CD4-positive, CD25-positive, alpha-beta regulatory T cell (primary cell): Measurements from ENCODE around the gene CIAO3. TPM values are rescaled to one million over a fixed set of nuclear protein-coding genes. Genes with fewer than 3 reads are reported as not detected.

ENCODE experiments used
- ATAC-seq, 2 donors: fragments of 150-1000 bp; cut with Tn5 transposase; one replicate each; pipeline ENCODE4 v1.10.0; 2021; ENCODE audit warnings: low read depth in 2 of 2, moderate number of reproducible peaks in 2 of 2, moderate library complexity in 1 of 2
- DNase-seq, 3 donors: peaks; one replicate each; pipeline versions ENCODE4 v3.0.0 to v3.0.0-alpha.2; 2012 to 2022; ENCODE audit warnings: mixed read lengths in 1 of 3
- H3K27ac ChIP-seq: one replicate; pipeline ENCODE4 v1.7.0; 2013; ENCODE audit warnings: mild to moderate bottlenecking, low read length; ENCODE audit not compliant: insufficient read depth, poor library complexity, severe bottlenecking
- H3K27me3 ChIP-seq: one replicate; pipeline ENCODE4 v1.7.0; 2013; ENCODE audit warnings: low read length; ENCODE audit not compliant: control insufficient read depth, insufficient read depth
- H3K36me3 ChIP-seq: one replicate; pipeline ENCODE4 v1.7.0; 2013; ENCODE audit warnings: mild to moderate bottlenecking, low read length, moderate library complexity; ENCODE audit not compliant: control insufficient read depth, insufficient read depth
- H3K4me1 ChIP-seq: 2 replicates; pipeline ENCODE4 v1.7.0; 2013; ENCODE audit warnings: mild to moderate bottlenecking, low read length; ENCODE audit not compliant: insufficient read depth, control insufficient read depth, poor library complexity, severe bottlenecking
- H3K4me3 ChIP-seq: one replicate; pipeline ENCODE4 v1.7.0; 2013; ENCODE audit warnings: low read depth, mild to moderate bottlenecking, low read length, moderate library complexity
- H3K9me3 ChIP-seq, 2 experiments: 1 replicate in 1 of 2; 2 replicates in 1 of 2; pipeline ENCODE4 v1.7.0; 2013; ENCODE audit warnings: low read length in 2 of 2, mild to moderate bottlenecking in 1 of 2, moderate library complexity in 1 of 2; ENCODE audit not compliant: control insufficient read depth in 2 of 2
- H3K27ac Mint-ChIP-seq, 3 donors: one replicate each; pipeline ENCODE4 v1.8.0; 2020 to 2022; ENCODE audit warnings: mild to moderate bottlenecking in 3 of 3, mixed read lengths in 3 of 3, moderate library complexity in 2 of 3
- H3K27me3 Mint-ChIP-seq: one replicate; pipeline ENCODE4 v1.8.0; 2022; ENCODE audit warnings: mild to moderate bottlenecking, mixed read lengths
- H3K36me3 Mint-ChIP-seq: one replicate; pipeline ENCODE4 v1.8.0; 2020; ENCODE audit warnings: mixed read lengths
- H3K4me1 Mint-ChIP-seq, 4 donors: one replicate each; pipeline ENCODE4 v1.8.0; 2020 to 2022; ENCODE audit warnings: mixed read lengths in 4 of 4, mild to moderate bottlenecking in 1 of 4
- H3K4me3 Mint-ChIP-seq, 4 donors: one replicate each; pipeline ENCODE4 v1.8.0; 2020 to 2022; ENCODE audit warnings: mild to moderate bottlenecking in 4 of 4, mixed read lengths in 4 of 4, moderate library complexity in 3 of 4
- H3K9me3 Mint-ChIP-seq, 7 donors: one replicate each; pipeline ENCODE4 v1.8.0; 2020 to 2022; ENCODE audit warnings: mixed read lengths in 7 of 7, mild to moderate bottlenecking in 3 of 7, moderate library complexity in 2 of 7
- polyA plus RNA-seq, 4 donors: library from polyadenylated mRNA; unstranded; fragments of 300-500 nt; fragmentation: Illumina TruSeq; gene quantifications; one replicate each; pipeline ENCODE4 v1.2.3, GENCODE V29; 2021
- total RNA-seq: library from RNA; stranded (reverse); gene quantifications from one replicate; pipeline ENCODE4 v1.2.3, GENCODE V29; 2022

CIAO3 gene
- total and polyA plus RNA-seq, 5 donors from 2014 or later, result 17.2 to 42.6 (median 20.3) TPM

GRCh38 chr16:735982-736453 lies 4.8 kb downstream of the CIAO3 start:
- no peaks in the 10 kb centered on the region for H3K9me3 ChIP-seq
- H3K4me1 Mint-ChIP-seq, result peaks cover 0 to 18% (median 1%) of the 10 kb centered on the region in 4 donors
- no peaks in the 10 kb centered on the region for H3K27me3 ChIP-seq
- H3K4me3 Mint-ChIP-seq, result peak overlapping the region in 2 of 4 donors; percentile 26 to 75
- ATAC-seq (no peak), DNase-seq (peak in 1 of 3 donors; percentile 60)
- no peaks in the 10 kb centered on the region for H3K27me3 Mint-ChIP-seq
- peaks cover 20% of the 10 kb centered on the region for H3K36me3 ChIP-seq
- no peak overlapping the region for H3K27ac ChIP-seq
- H3K4me1 ChIP-seq, result peaks cover 12% of the 10 kb centered on the region
- H3K27ac Mint-ChIP-seq, result no peak overlapping the region
- H3K9me3 Mint-ChIP-seq, result no peaks in the 10 kb centered on the region
- H3K4me3 ChIP-seq, result no peak overlapping the region
- H3K36me3 Mint-ChIP-seq, result peaks cover 8% of the 10 kb centered on the region

- no peaks in the 10 kb centered on the region for H3K27me3 ChIP-seq
- no peak for ATAC-seq
- H3K4me3 ChIP-seq, result no peak overlapping the region
- Mint-ChIP-seq H3K4me1 (peaks cover 0 to 18% (median 1%) of the 10 kb centered on the region in 4 donors), H3K36me3 (peaks cover 8% of the 10 kb centered on the region), H3K27me3 (no peaks in the 10 kb centered on the region), H3K9me3 (no peaks in the 10 kb centered on the region), H3K4me3 (peak overlapping the region in 1 of 4 donors; percentile 75), H3K27ac (no peak overlapping the region)
- H3K27ac ChIP-seq, result no peak overlapping the region
- DNase-seq, result no peak
- H3K36me3 ChIP-seq, result peaks cover 20% of the 10 kb centered on the region
- H3K9me3 ChIP-seq, result no peaks in the 10 kb centered on the region
- peaks cover 7% of the 10 kb centered on the region for H3K4me1 ChIP-seq
These were observed 5.6 kb downstream of the CIAO3 start for GRCh38 chr16:734981-735881.

GRCh38 chr16:734208-734980 lies 6.4 kb downstream of the CIAO3 start:
- Histone ChIP-seq H3K4me3 (no peak overlapping the region), H3K27ac (no peak overlapping the region), H3K4me1 (no peaks in the 10 kb centered on the region), H3K27me3 (no peaks in the 10 kb centered on the region), H3K9me3 (no peaks in the 10 kb centered on the region), H3K36me3 (peaks cover 20% of the 10 kb centered on the region)
- DNase-seq (no peak), ATAC-seq (no peak)
- Mint-ChIP-seq H3K36me3 (peaks cover 8% of the 10 kb centered on the region), H3K27ac (no peak overlapping the region), H3K4me1 (peaks cover 0 to 13% (median 1%) of the 10 kb centered on the region in 4 donors), H3K27me3 (no peaks in the 10 kb centered on the region), H3K4me3 (no peak overlapping the region), H3K9me3 (no peaks in the 10 kb centered on the region)

- peaks cover 2% of the 10 kb centered on the region for H3K4me1 ChIP-seq
- ATAC-seq (peak in 1 of 2 donors; percentile 23), DNase-seq (no peak)
- no peaks in the 10 kb centered on the region for H3K9me3 ChIP-seq
- Mint-ChIP-seq H3K27ac (no peak overlapping the region), H3K27me3 (no peaks in the 10 kb centered on the region), H3K9me3 (no peaks in the 10 kb centered on the region), H3K4me3 (no peak overlapping the region), H3K4me1 (peaks cover 0 to 11% (median 1%) of the 10 kb centered on the region in 4 donors), H3K36me3 (peaks cover 8% of the 10 kb centered on the region)
- no peaks in the 10 kb centered on the region for H3K27me3 ChIP-seq
- H3K27ac ChIP-seq, result no peak overlapping the region
- no peak overlapping the region for H3K4me3 ChIP-seq
- peaks cover 20% of the 10 kb centered on the region for H3K36me3 ChIP-seq
These were observed 7.2 kb downstream of the CIAO3 start for GRCh38 chr16:733382-734207.

GRCh38 chr16:732936-733335 lies 7.9 kb downstream of the CIAO3 start:
- peaks cover 5% of the 10 kb centered on the region for H3K4me1 ChIP-seq
- no peaks in the 10 kb centered on the region for H3K27me3 Mint-ChIP-seq
- H3K27ac Mint-ChIP-seq, result peak overlapping the region in 1 of 3 donors; percentile 20
- no peaks in the 10 kb centered on the region for H3K27me3 ChIP-seq
- peaks cover 0 to 9% (median 1%) of the 10 kb centered on the region in 4 donors for H3K4me1 Mint-ChIP-seq
- no peak overlapping the region for H3K4me3 ChIP-seq
- H3K9me3 Mint-ChIP-seq, result no peaks in the 10 kb centered on the region
- no peak overlapping the region for H3K27ac ChIP-seq
- no peak for ATAC-seq
- H3K4me3 Mint-ChIP-seq, result no peak overlapping the region
- no peaks in the 10 kb centered on the region for H3K9me3 ChIP-seq
- no peak for DNase-seq
- H3K36me3 Mint-ChIP-seq, result peaks cover 8% of the 10 kb centered on the region
- peaks cover 20% of the 10 kb centered on the region for H3K36me3 ChIP-seq

- DNase-seq, result no peak
- Mint-ChIP-seq H3K27me3 (no peaks in the 10 kb centered on the region), H3K4me1 (peaks cover 0 to 5% (median 1%) of the 10 kb centered on the region in 4 donors), H3K27ac (peak overlapping the region in 1 of 3 donors; percentile 20), H3K36me3 (peaks cover 8% of the 10 kb centered on the region), H3K9me3 (no peaks in the 10 kb centered on the region), H3K4me3 (no peak overlapping the region)
- no peak overlapping the region for H3K4me3 ChIP-seq
- H3K27ac ChIP-seq, result no peak overlapping the region
- H3K9me3 ChIP-seq, result no peaks in the 10 kb centered on the region
- peaks cover 17% of the 10 kb centered on the region for H3K36me3 ChIP-seq
- ATAC-seq, result no peak
- H3K4me1 ChIP-seq, result peaks cover 10% of the 10 kb centered on the region
- H3K27me3 ChIP-seq, result no peaks in the 10 kb centered on the region
These were observed 8.5 kb downstream of the CIAO3 start for GRCh38 chr16:732332-732731.
